Activated CD4-positive, alpha-beta T cell treated with anti-CD3 and anti-CD28 coated beads, Interleukin-2, amount 50 U/mL, for 48 hours (primary cell): ENCODE data around the gene BHLHE41.
A peak's percentile ranks its signal among the peaks of the same experiment; 100 is the strongest.

ENCODE experiments used
- DNase-seq, 2 experiments: peaks; one replicate each; pipeline ENCODE4 v3.0.0-alpha.2; 2020

Gene BHLHE41

GRCh38 chr12:26113853-26114719 lies 10.8 kb downstream of the BHLHE41 start:
- peak; percentile 77 to 81 for DNase-seq

GRCh38 chr12:26113181-26113654 lies 11.6 kb downstream of the BHLHE41 start:
- no peak for DNase-seq

- DNase-seq = no peak
Measured at GRCh38 chr12:26112703-26113147, 12.1 kb downstream of the BHLHE41 start.

- DNase-seq = no peak
Measured at GRCh38 chr12:26112232-26112631, 12.6 kb downstream of the BHLHE41 start.

- DNase-seq = no peak
Measured at GRCh38 chr12:26109343-26109881, 15.4 kb downstream of the BHLHE41 start.

- DNase-seq = no peak
Measured at GRCh38 chr12:26108915-26109314, 15.9 kb downstream of the BHLHE41 start.

GRCh38 chr12:26106347-26106746 lies 18.5 kb downstream of the BHLHE41 start:
- DNase-seq = no peak

GRCh38 chr12:26102953-26103352 lies 21.9 kb downstream of the BHLHE41 start:
- no peak for DNase-seq

- DNase-seq = no peak
Measured at GRCh38 chr12:26101763-26102162, 23.1 kb downstream of the BHLHE41 start.

- no peak for DNase-seq
Measured at GRCh38 chr12:26101350-26101734, 23.5 kb downstream of the BHLHE41 start.

- DNase-seq = no peak
Measured at GRCh38 chr12:26100666-26101349, 24.0 kb downstream of the BHLHE41 start.

- peak; percentile 52 to 64 for DNase-seq
Measured at GRCh38 chr12:26097046-26097878, 27.6 kb downstream of the BHLHE41 start.

GRCh38 chr12:26096036-26096435 lies 28.8 kb downstream of the BHLHE41 start:
- DNase-seq = no peak

GRCh38 chr12:26095186-26095585 lies 29.7 kb downstream of the BHLHE41 start:
- DNase-seq = no peak

GRCh38 chr12:26092346-26093105 lies 32.3 kb downstream of the BHLHE41 start:
- DNase-seq = no peak

- DNase-seq = no peak
Measured at GRCh38 chr12:26091822-26092221, 33.0 kb downstream of the BHLHE41 start.

GRCh38 chr12:26090836-26091510 lies 33.9 kb downstream of the BHLHE41 start:
- DNase-seq = no peak

GRCh38 chr12:26088998-26089397 lies 35.8 kb downstream of the BHLHE41 start:
- DNase-seq = no peak

- DNase-seq = no peak
Measured at GRCh38 chr12:26086936-26087335, 37.9 kb downstream of the BHLHE41 start.

GRCh38 chr12:26080911-26081310 lies 43.9 kb downstream of the BHLHE41 start:
- no peak for DNase-seq
